Peyer's patch (tissue), 4 donors: ENCODE measurements around the gene SYNPO2.

Experiments
- CTCF ChIP-seq, 6 experiments: fragments of 450-650 bp in 4 of 6; fragments of 200-600 bp in 2 of 6; sonication (generic) in 1 of 6; IDR thresholded peaks; one replicate each; pipeline ENCODE4 v1.5.1; 2017 to 2019; ENCODE audit warnings: antibody characterized with exemption in 6 of 6, mild to moderate bottlenecking in 3 of 6, moderate library complexity in 1 of 6
- POLR2A ChIP-seq, 2 donors: fragments of 450-650 bp; IDR thresholded peaks; one replicate each; pipeline ENCODE4 v1.5.1; 2017; ENCODE audit warnings: antibody characterized with exemption in 2 of 2, mild to moderate bottlenecking in 2 of 2, moderate library complexity in 2 of 2

GRCh38 chr4:119048446-119048845 is 159.8 kb downstream of the SYNPO2 start:
- TF ChIP-seq CTCF (IDR thresholded peaks at IDR 0.05) (no peak), POLR2A (IDR thresholded peaks at IDR 0.05) (no peak)
